ENCODE data around the gene SERPINA9.

Gene SERPINA9

GRCh38 chr14:94460631-94461416, 15.2 kb downstream of the SERPINA9 start:
- TF ChIP-seq CTCF (IDR thresholded peaks at IDR 0.05; ENCODE audit: borderline replicate concordance, extremely low read depth, low read length, poor library complexity, severe bottlenecking) (no peak), EZH2 (IDR thresholded peaks at IDR 0.05; ENCODE audit: borderline replicate concordance, low read depth, low read length, severe bottlenecking) (no peak)
- Histone ChIP-seq H4K20me1 (ENCODE audit: insufficient read depth, low read length) (no peaks in the 10 kb centered on the region), H3K4me2 (ENCODE audit: insufficient read depth, low read length) (no peak overlapping the region), H3K36me3 (ENCODE audit: insufficient read depth, low read length) (no peaks in the 10 kb centered on the region), H3K9me3 (ENCODE audit: insufficient read depth, low read length, severe bottlenecking) (peaks cover 8% of the 10 kb centered on the region), H3K79me2 (ENCODE audit: insufficient read depth, low read length) (no peaks in the 10 kb centered on the region), H3K27me3 (ENCODE audit: insufficient read depth, low read length, poor library complexity) (no peaks in the 10 kb centered on the region), H3K4me3 (ENCODE audit: low read depth in 1 of 2, low read length in 2 of 2) (no peak overlapping the region), H2AFZ (ENCODE audit: low read depth, low read length) (no peak overlapping the region), H3K9ac (ENCODE audit: low read depth, low read length) (no peak overlapping the region), H3K27ac (ENCODE audit: low read length) (no peak overlapping the region), H3K4me1 (ENCODE audit: insufficient read depth, low read length) (no peaks in the 10 kb centered on the region)
- DNase-seq (no peak), ATAC-seq (ENCODE audit: insufficient read depth, low read depth) (peak; percentile 33; the same call in 1 of the 3 replicates)

DNA sequence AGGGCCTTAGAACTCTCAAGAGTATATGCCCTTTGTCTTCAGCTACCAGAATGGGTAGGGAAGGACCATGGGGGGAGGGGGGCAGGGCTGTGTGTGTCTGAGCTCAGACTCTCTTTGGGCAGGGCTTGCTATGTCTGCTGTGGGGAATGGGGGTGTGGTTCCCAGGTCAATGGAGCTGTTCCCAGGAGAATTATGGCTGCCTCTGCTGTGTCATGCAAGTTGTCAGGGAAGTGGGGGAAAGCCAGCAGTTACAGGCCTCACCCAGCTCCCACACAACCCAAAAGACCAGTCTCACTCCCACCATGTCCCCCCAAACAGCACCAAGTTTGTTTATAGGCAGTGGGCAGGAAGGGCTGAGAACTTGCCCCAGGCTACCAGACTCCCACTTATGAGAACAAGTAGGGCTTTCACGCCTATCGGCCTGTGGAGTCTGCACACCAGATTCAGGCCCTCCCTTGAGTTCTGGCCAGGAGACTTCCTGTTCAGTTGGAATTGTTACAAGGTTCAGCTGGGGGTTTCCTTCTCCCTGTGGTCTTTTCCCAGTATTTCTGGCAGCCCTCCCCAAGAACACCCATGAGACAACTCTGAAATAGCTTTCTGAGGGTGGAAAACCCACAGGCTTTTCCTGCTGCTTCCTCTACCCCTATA, 17.3 kb downstream of the SERPINA9 start:
- no peak overlapping the region for H3K4me3 ChIP-seq (ENCODE audit: low read depth in 1 of 2, low read length in 2 of 2)
- no peak overlapping the region for H3K4me2 ChIP-seq (ENCODE audit: insufficient read depth, low read length)
- no peak overlapping the region for H2AFZ ChIP-seq (ENCODE audit: low read depth, low read length)
- H3K79me2 ChIP-seq (ENCODE audit: insufficient read depth, low read length) = no peaks in the 10 kb centered on the region
- TF ChIP-seq CTCF (IDR thresholded peaks at IDR 0.05; ENCODE audit: borderline replicate concordance, extremely low read depth, low read length, poor library complexity, severe bottlenecking) (no peak), EZH2 (IDR thresholded peaks at IDR 0.05; ENCODE audit: borderline replicate concordance, low read depth, low read length, severe bottlenecking) (no peak)
- H3K9ac ChIP-seq (ENCODE audit: low read depth, low read length) = no peak overlapping the region
- no peaks in the 10 kb centered on the region for H3K36me3 ChIP-seq (ENCODE audit: insufficient read depth, low read length)
- no peak for ATAC-seq (ENCODE audit: insufficient read depth, low read depth)
- no peaks in the 10 kb centered on the region for H3K27me3 ChIP-seq (ENCODE audit: insufficient read depth, low read length, poor library complexity)
- DNase-seq = no peak
- H3K4me1 ChIP-seq (ENCODE audit: insufficient read depth, low read length) = no peaks in the 10 kb centered on the region
- H3K9me3 ChIP-seq (ENCODE audit: insufficient read depth, low read length, severe bottlenecking) = no peaks in the 10 kb centered on the region
- no peak overlapping the region for H3K27ac ChIP-seq (ENCODE audit: low read length)
- no peaks in the 10 kb centered on the region for H4K20me1 ChIP-seq (ENCODE audit: insufficient read depth, low read length)

DNA sequence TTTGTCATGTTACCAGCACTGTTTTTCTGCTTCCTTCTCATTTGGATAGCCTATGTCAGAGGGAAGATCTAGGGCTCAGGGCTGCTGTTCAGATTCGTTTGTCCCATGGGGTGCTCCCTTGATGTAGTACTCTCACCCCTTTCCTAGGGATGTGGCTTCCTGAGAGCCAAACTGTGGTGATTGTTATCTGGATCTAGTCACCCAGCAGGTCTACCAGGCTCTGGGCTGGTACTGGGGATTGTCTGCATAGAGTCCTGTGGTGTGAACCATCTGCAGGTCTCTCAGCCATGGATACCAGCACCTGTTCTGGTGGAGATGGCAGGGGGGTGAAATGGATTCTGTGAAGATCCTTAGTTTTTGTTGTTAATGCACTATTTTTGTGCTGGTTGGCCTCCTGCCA, 17.9 kb downstream of the SERPINA9 start:
- Histone ChIP-seq H3K9me3 (ENCODE audit: insufficient read depth, low read length, severe bottlenecking) (no peaks in the 10 kb centered on the region), H2AFZ (ENCODE audit: low read depth, low read length) (no peak overlapping the region), H3K4me2 (ENCODE audit: insufficient read depth, low read length) (no peak overlapping the region), H3K27ac (ENCODE audit: low read length) (no peak overlapping the region), H3K4me3 (ENCODE audit: low read depth in 1 of 2, low read length in 2 of 2) (no peak overlapping the region), H3K9ac (ENCODE audit: low read depth, low read length) (no peak overlapping the region), H4K20me1 (ENCODE audit: insufficient read depth, low read length) (no peaks in the 10 kb centered on the region), H3K4me1 (ENCODE audit: insufficient read depth, low read length) (no peaks in the 10 kb centered on the region), H3K79me2 (ENCODE audit: insufficient read depth, low read length) (no peaks in the 10 kb centered on the region), H3K27me3 (ENCODE audit: insufficient read depth, low read length, poor library complexity) (no peaks in the 10 kb centered on the region), H3K36me3 (ENCODE audit: insufficient read depth, low read length) (no peaks in the 10 kb centered on the region)
- DNase-seq = no peak
- no peak for ATAC-seq (ENCODE audit: insufficient read depth, low read depth)
- no peak for TF ChIP-seq CTCF (IDR thresholded peaks at IDR 0.05; ENCODE audit: borderline replicate concordance, extremely low read depth, low read length, poor library complexity, severe bottlenecking)
